ENCODE results near the gene CARS1.

The CARS1 gene

GRCh38 chr11:3021125-3021524, 36.1 kb downstream of the CARS1 start:
- intact Hi-C loops (cut with DNase I) = loop anchor here (5.0 kb wide), 1 partner anchor 44 kb away; no protein-coding TSS in a partner anchor
- DNase-seq = peak in 38 of 42 donors; percentile 24 to 86 (median 61)

GRCh38 chr11:3020011-3020410, 37.2 kb downstream of the CARS1 start:
- DNase-seq = no peak
- intact Hi-C loops (cut with DNase I) = loop anchor here (5.0 kb wide), 1 partner anchor 43 kb away; no protein-coding TSS in a partner anchor

GRCh38 chr11:3018596-3018995, 38.6 kb downstream of the CARS1 start:
- intact Hi-C loops (cut with DNase I) = no loop called here
- DNase-seq = no peak

DNA sequence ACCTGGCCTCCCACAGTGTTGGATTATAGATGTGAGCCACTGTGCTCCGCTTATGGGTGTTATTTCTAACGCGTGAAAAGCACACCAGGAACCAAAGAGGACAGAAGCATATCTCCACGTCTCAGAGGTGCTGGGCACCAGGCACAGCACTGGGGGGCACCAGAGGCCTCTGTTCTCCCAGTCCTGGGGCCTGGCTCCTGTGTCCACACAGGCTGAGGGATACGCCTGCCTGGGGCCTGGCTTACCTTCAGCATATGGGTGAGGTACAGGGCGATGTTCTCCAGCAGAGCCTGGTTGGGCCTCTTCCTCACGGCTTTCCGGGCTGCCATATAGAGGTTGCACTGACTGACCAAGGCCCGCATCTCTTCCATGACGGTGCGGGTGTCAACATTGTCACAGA, 40.4 kb downstream of the CARS1 start:
- no peak for DNase-seq
- intact Hi-C loops (cut with DNase I) = no loop called here

DNA sequence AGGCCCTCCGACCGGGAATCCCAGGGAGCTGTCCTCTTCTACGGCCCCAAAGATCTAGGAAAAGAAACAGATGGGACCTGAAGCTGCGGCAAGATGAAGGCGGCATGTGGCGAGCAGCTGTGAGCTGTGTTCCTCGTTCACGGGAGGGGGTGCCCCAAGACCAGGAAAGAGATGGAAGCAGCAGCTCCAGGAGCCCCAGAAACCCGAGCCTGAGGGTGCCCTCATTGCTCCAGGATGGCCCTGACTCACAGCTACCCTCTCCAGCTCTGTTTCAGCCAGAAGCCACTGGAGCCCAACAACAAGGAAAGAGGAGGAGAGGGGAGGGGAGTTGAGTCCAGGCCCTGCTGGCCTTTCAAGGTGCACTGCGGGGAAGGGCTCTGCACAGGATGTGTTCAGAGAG, 41.4 kb downstream of the CARS1 start:
- intact Hi-C loops (cut with DNase I) = no loop called here
- no peak for DNase-seq

DNA sequence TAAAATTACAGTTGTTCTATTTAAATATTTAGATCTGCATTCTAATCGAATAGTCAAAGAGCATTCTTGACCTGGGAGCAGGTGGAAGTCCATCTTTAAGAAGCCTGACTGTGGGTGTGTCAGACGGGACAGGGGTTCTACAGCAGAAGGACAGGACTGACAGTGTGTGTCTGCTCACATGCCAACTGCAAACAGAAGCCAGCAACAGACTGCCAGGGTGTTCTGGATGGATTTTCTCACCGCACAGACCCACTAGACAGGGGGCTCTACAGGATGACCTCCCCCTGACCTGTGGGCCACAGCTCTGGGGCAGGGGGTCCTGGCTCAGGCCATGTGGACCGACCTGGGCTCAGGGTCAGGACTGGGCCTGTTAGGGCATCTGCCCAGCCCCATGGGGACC, 42.3 kb downstream of the CARS1 start:
- intact Hi-C loops (cut with DNase I) = no loop called here

DNA sequence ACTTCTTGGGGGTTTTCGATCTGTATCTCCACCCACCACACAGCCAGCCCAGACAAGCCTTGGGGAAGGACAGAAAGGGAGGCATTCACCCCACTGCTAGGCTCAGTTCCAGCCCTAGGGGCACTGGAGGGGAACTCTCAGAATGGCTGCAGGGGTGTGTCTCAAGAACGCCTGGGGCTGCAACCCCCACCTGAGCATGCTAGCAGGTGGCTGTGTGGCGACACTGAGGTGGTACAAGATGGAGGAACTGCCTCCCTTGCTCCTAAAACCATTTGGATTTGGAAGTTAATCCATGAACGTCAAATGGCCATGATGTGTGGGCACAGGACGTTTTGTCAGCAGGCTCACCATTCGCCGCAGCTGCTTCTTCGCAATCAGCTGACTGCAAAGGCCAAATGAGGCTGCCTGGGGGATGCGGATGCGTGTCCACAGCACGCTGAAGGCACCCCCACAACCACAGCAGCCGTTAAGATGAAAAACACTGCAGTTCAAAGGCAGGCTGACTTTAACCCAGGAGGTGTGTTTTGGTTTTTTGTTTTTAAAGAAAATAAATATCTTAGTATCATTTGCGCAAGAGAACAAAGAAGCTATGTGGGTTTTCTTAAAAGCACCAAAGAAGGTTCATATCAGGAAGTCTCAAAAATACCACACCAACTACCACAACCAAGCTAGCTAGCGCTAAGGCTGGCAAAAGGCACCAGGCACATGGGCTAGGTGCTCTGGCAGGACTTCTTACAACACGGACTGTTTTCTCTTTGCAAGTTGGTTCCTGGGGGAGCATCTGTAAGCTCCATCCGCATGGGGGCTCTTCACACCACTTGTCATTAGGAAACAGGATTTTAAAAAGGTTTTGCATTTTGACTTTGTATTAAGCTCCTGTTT, 42.9 kb downstream of the CARS1 start:
- DNase-seq = peak in 6 of 42 donors; percentile 8 to 74 (median 46)
- intact Hi-C loops (cut with DNase I) = no loop called here

More for the DNA sequence above, 42.3 kb downstream of the CARS1 start:
- DNase-seq = no peak

DNA sequence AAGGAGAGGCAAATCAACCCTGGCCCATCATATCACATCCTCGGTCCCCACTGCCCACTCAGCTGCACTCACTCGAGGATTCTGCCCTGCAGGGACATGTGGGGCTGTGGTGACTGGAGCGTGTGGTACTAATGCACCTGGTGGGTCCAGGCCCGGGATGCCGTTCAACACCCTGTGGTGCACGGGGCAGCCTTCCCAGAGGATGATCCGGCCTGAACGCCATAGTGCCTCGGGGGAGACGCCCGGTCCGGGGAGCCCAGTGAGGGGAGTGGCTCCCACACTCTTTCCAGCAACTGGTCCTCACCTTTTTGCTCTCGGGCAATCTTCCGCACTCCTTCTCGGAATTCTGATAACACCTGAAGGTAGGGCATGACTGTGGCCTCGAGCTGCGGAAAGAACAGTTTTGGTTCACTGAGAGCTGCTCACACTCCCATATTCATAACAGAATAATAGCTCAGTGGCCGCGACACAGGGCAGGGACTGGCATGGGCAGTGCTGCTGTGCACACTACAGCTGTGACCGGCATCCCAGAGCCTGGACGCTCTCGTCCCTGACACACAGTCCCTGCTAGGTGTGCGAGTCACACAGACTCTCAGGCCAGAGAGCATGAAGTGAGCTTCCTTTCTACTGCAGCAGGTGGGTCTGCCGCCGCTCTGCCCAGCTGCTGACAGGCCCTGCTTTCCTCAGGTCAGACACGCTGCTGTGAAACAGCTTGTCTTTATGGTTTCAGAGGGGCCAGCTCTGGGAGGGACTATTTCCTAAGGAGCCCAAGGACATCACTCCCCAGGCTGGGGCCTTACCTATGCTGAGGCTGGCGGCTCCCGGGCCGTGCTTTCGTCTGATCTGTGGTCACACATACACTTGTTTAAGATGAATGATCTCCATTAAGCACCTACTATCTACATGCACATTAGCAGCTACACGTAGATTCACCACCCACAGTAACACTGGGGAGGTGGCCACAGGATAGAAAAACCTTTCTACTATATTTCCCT, 45.0 kb downstream of the CARS1 start:
- DNase-seq = no peak
- intact Hi-C loops (cut with DNase I) = no loop called here

DNA sequence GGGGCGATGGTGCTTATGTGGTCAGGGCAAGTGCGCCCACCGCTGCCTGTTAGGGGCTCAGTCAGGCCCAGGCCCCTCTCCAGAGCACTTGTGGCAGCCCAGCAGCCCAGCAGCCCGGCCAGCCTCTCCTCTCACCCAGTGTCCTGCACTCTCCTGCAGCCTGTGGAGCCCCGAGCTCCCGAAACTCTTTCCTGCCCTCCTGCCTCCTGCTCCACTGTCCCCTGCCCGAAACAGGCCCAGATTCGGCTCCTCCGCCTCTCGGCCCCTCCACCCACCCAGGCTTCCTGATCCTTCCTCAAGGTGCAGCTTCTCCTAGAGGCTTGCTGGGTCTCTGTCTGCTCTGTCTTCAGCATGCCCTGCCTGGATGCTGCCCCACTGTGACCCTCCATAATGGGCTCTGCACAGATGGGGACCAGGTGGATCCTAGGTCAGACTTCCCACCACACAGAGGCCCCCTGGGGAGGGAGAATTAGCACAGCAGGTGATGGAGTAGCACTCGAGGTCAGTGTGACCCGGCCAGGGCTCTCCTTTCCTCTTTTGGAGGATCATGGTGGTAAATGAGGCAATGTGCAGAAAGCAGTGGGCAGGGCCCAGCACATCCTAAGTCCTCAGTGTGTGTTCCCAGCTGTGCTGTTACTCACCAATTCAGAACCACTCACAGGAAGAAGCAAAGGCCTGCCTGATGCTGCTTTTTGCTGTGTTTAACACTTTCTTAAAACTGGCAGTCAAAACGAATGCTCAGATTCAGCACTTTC, 46.5 kb downstream of the CARS1 start:
- no peak for DNase-seq
- intact Hi-C loops (cut with DNase I) = no loop called here

- DNase-seq = no peak
- intact Hi-C loops (cut with DNase I) = no loop called here
Measured at GRCh38 chr11:3010004-3010403, 47.2 kb downstream of the CARS1 start.

- intact Hi-C loops (cut with DNase I) = no loop called here
- DNase-seq = peak in 2 of 42 donors; percentile 2 to 30
Measured at GRCh38 chr11:3009481-3009880, 47.7 kb downstream of the CARS1 start.

DNA sequence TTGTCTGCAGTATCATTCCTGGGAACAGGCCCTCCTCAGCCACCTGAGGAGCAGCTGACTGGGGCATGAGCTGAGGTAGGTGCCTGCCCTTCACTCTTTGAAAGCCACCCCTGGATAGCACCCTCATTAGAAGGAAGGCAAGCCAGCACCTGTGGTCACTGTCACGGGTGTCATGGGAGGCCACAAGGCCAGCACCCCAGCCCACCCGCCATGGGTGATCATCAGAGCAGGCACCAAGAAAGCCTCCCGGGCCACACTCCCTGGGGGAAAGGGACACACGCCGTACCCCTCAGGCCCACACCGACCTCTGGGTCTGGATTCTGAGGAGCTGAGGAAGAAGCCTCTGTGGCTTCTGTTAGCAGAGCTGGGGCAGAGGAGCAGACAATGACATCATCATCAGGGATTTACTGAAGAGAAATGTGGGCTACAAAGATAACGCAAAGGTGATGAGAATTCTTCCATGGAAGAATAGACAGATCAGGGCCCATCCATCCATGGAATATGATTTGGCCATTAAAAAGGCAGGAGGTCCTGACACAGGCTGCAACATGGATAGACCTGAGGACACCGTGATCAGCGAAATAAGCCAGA, 48.4 kb downstream of the CARS1 start:
- DNase-seq = peak in 2 of 42 donors; percentile 5 to 29
- intact Hi-C loops (cut with DNase I) = no loop called here

GRCh38 chr11:3007404-3008010, 49.7 kb downstream of the CARS1 start:
- intact Hi-C loops (cut with DNase I) = no loop called here
- DNase-seq = peak in 6 of 42 donors; percentile 7 to 51 (median 42)

DNA sequence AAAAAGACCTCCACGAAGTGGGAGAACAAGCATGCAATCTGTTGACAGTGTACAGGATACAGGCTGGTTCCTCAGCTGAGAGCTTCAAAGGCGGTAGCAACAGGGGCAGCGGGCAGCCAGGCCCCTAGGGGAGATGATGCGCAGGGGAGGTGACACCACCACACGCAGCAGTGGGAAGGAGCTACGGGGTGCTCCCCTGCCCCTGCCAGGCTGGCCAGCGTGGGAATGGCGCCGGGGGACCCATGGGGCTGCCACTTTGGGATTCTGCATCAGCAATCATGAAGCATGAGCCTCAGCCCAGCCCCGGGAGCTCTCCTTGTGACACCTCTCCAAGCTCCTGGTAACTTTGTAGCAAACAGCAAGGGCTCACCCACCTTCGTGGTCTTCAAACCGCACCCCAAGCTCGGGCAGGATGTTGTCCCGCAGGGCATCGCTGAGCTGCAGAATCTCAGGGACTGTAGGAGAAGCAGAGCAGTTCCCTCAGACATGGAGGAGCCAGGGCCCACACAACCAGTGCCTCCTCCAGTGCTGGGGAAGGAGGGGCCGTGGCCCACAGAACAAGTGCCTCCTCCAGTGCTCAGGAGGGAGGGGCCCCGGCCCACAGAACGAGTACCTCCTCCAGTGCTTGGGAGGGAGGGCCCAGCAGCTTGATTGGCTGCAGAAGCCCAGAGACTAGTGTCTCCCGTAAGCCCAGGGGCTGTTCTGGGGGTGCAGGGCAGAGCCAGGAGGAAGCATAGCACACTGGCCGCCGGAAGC, 50.5 kb downstream of the CARS1 start:
- intact Hi-C loops (cut with DNase I) = no loop called here
- DNase-seq = peak in 41 of 42 donors; percentile 34 to 92 (median 67)

DNA sequence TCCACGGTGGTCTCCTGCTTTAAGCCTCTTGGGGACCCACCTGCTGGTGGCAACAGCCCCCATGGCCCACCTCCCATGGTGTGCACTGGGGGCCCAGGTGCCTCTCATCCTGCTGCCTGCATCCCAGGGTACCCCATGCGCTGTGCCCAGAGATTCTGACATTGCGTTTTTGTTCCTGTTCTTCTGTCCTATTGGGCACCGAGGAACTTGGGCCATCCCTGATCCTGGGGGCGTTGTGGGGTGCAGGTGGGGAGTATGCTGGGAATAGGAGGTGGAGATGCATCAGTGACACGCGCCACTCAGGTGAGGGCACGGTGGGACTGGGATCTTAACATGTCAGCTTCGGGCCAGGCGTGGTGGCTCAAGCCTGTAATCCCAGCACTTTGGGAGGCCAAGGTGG, 52.7 kb downstream of the CARS1 start:
- peak in 4 of 42 donors; percentile 3 to 26 (median 8) for DNase-seq
- intact Hi-C loops (cut with DNase I) = no loop called here

DNA sequence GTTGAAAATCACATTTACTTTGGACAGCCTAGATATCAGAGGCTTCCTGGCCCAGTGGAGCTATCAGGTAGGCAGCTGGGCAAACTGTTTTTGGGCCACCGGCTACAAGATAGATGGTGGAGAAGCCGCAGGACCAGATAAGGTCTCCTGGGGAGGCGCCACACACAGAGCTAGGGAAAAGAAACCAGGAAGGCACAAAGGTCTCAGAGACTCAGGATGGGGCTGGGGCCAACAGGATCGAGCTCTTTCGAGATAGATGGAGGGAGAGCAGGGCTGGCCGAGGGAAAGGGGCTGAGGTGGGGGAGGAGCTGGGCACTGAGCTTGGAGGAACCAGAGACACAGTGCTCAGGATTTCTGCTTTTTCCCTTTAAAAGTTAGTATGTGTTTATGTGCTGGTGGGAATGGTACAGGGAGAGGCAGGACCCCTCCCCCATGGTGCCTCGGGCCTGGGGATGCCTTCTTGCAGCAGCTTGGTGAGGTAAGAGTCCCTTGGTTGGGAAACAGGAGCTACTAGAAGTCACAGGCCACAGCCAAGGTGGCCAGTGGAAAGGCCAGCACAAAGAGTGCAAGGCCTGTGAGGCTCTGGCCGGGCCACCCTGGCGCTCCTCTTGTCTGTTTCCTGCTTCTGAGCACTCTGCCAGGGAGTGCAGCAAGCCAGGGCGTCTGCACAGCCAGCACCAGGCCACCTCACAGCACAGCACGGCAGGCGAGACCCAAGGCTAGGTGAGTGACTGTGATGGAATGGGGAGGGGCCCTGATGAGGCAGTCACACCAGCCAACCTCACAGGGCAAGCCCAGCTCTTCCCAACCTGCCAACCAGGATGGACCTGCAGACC, 53.6 kb downstream of the CARS1 start:
- DNase-seq = peak in 8 of 42 donors; percentile 5 to 44 (median 18)
- intact Hi-C loops (cut with DNase I) = no loop called here

Measured in head of caudate nucleus (tissue), 42 donors.